AG04449 (cell line): ENCODE measurements around the gene WDR7.

Source experiments
- CTCF ChIA-PET: fragments of 350-600 bp; formaldehyde crosslinking; extraction: SDS; loops from one replicate; lab custom pipeline; 2021; ENCODE audit warnings: antibody characterized with exemption; lab: Yijun Ruan, JAX
- POLR2A ChIA-PET: fragments of 400-600, 350-600 bp; formaldehyde crosslinking; extraction: SDS; loops from one replicate; lab custom pipeline; 2020; ENCODE audit warnings: antibody characterized with exemption, inconsistent platforms; lab: Yijun Ruan, JAX
- DNase-seq: peaks from one replicate; pipeline ENCODE4 v3.0.0-alpha.2; 2010; ENCODE audit warnings: low read depth, low spot score
- H3K4me3 ChIP-seq: 2 replicates; pipeline ENCODE4 v1.5.1; 2011; ENCODE audit warnings: low read depth, mild to moderate bottlenecking, control low read depth, low read length
- CTCF ChIP-seq: IDR thresholded peaks from one replicate; pipeline ENCODE4 v1.5.1; 2011; ENCODE audit warnings: mild to moderate bottlenecking, moderate library complexity, low read length, control low read depth, inconsistent platforms; ENCODE audit not compliant: insufficient read depth; ENCODE audit errors: missing control alignments

WDR7 gene

GRCh38 chr18:57026316-57026715 is 375.2 kb downstream of the WDR7 start:
- no peak for DNase-seq
- no peak overlapping the region for H3K4me3 ChIP-seq
- POLR2A ChIA-PET = no interaction called here
- CTCF ChIA-PET = no interaction called here
- TF ChIP-seq CTCF = no peak

GRCh38 chr18:57027190-57027708 is 376.1 kb downstream of the WDR7 start:
- no peak overlapping the region for H3K4me3 ChIP-seq
- no peak for DNase-seq
- no peak for TF ChIP-seq CTCF
- ChIA-PET POLR2A (no interaction called here), CTCF (no interaction called here)

GRCh38 chr18:57029761-57030160 is 378.6 kb downstream of the WDR7 start:
- H3K4me3 ChIP-seq = no peak overlapping the region
- ChIA-PET CTCF (interaction anchor here (1.8 to 2.0 kb wide), 2 partner anchors 160 to 240 kb away, joined by 5 to 7 read pairs; no protein-coding TSS in a partner anchor), POLR2A (no interaction called here)
- TF ChIP-seq CTCF = no peak
- no peak for DNase-seq

GRCh38 chr18:57030417-57030816 is 379.3 kb downstream of the WDR7 start:
- CTCF ChIA-PET = interaction anchor here (1.8 to 2.0 kb wide), 2 partner anchors 161 to 241 kb away, joined by 5 to 7 read pairs; no protein-coding TSS in a partner anchor
- DNase-seq = no peak
- TF ChIP-seq CTCF = no peak
- H3K4me3 ChIP-seq = no peak overlapping the region
- POLR2A ChIA-PET = no interaction called here

GRCh38 chr18:57035590-57035989 is 384.4 kb downstream of the WDR7 start:
- H3K4me3 ChIP-seq = no peak overlapping the region
- CTCF ChIA-PET = no interaction called here
- POLR2A ChIA-PET = no interaction called here
- TF ChIP-seq CTCF = no peak
- DNase-seq = no peak

- H3K4me3 ChIP-seq = no peak overlapping the region
- POLR2A ChIA-PET = no interaction called here
- CTCF ChIA-PET = no interaction called here
Measured at GRCh38 chr18:57038395-57038794, 387.2 kb downstream of the WDR7 start.

More at GRCh38 chr18:57038395-57038794, 387.2 kb downstream of the WDR7 start:
- no peak for TF ChIP-seq CTCF
- DNase-seq = no peak
